Right lobe of liver (tissue), 4 donors: Measurements from ENCODE around the gene VARS2.

Source experiments
- CTCF ChIP-seq, 4 donors: fragments of 200-600 bp in 3 of 4; fragments of 450-650 bp in 1 of 4; IDR thresholded peaks; one replicate each; pipeline versions ENCODE4 v1.5.1 to v1.8.0; 2016 to 2022; ENCODE audit warnings: antibody characterized with exemption in 4 of 4, mild to moderate bottlenecking in 2 of 4
- POLR2A ChIP-seq: fragments of 450-650 bp; IDR thresholded peaks from one replicate; pipeline ENCODE4 v1.6.1; 2017; ENCODE audit warnings: antibody characterized with exemption, mild to moderate bottlenecking
- donor health status: DM: no; HTN: no; CAD: no.
- donor health status: DM: no; HTN: no; CAD: no.
- donor health status: DM: no; HTN: yes; CAD: no.

- no peak for TF ChIP-seq POLR2A
- TF ChIP-seq CTCF (IDR thresholded peaks at IDR 0.05) = no peak
Measured at GRCh38 chr6:30902709-30903108, 11.3 kb upstream of the VARS2 start.
